Peyer's patch (tissue), 4 donors: ENCODE measurements around the gene ZNF407.

Experiments used
- CTCF ChIP-seq, 6 experiments: fragments of 450-650 bp in 4 of 6; fragments of 200-600 bp in 2 of 6; sonication (generic) in 1 of 6; IDR thresholded peaks; one replicate each; pipeline ENCODE4 v1.5.1; 2017 to 2019; ENCODE audit warnings: antibody characterized with exemption in 6 of 6, mild to moderate bottlenecking in 3 of 6, moderate library complexity in 1 of 6
- POLR2A ChIP-seq, 2 donors: fragments of 450-650 bp; IDR thresholded peaks; one replicate each; pipeline ENCODE4 v1.5.1; 2017; ENCODE audit warnings: antibody characterized with exemption in 2 of 2, mild to moderate bottlenecking in 2 of 2, moderate library complexity in 2 of 2

GRCh38 chr18:74995419-74995736 is 397.7 kb downstream of the ZNF407 start:
- TF ChIP-seq CTCF (IDR thresholded peaks at IDR 0.05) (no peak), POLR2A (IDR thresholded peaks at IDR 0.05) (no peak)
